Measurements from ENCODE around the gene ESYT2.
"Not testable (repeated sequence)": the region's sequence is repeated elsewhere in the genome, so short reads cannot be mapped to it uniquely, and the experiment has no call there.

ESYT2 gene

GRCh38 chr7:158850545-158851102 lies 21.3 kb upstream of the ESYT2 start:
- no peak overlapping the region for H3K9ac ChIP-seq (ENCODE audit: low read depth, low read length)
- no peaks in the 10 kb centered on the region for H3K36me3 ChIP-seq (ENCODE audit: insufficient read depth, low read depth, low read length)
- no peaks in the 10 kb centered on the region for H3K4me1 ChIP-seq (ENCODE audit: insufficient read depth, low read length)
- no peaks in the 10 kb centered on the region for H3K27me3 ChIP-seq (ENCODE audit: insufficient read depth, low read length)
- no peak overlapping the region for H3K4me3 ChIP-seq (ENCODE audit: low read length)
- H3K27ac ChIP-seq (ENCODE audit: low read length), result no peak overlapping the region
- H3K9me3 ChIP-seq (ENCODE audit: insufficient read depth, low read depth, low read length), result peaks cover 17% of the 10 kb centered on the region; the same call in 1 of the 2 replicates

GRCh38 chr7:158849768-158850544 lies 20.6 kb upstream of the ESYT2 start:
- Histone ChIP-seq H3K4me1 (ENCODE audit: insufficient read depth, low read length) (no peaks in the 10 kb centered on the region), H3K4me3 (ENCODE audit: low read length) (no peak overlapping the region), H3K27me3 (ENCODE audit: insufficient read depth, low read length) (no peaks in the 10 kb centered on the region), H3K36me3 (ENCODE audit: insufficient read depth, low read depth, low read length) (no peaks in the 10 kb centered on the region), H3K9me3 (ENCODE audit: insufficient read depth, low read depth, low read length) (peaks cover 17% of the 10 kb centered on the region; the same call in 1 of the 2 replicates), H3K9ac (ENCODE audit: low read depth, low read length) (no peak overlapping the region), H3K27ac (ENCODE audit: low read length) (no peak overlapping the region)

DNA sequence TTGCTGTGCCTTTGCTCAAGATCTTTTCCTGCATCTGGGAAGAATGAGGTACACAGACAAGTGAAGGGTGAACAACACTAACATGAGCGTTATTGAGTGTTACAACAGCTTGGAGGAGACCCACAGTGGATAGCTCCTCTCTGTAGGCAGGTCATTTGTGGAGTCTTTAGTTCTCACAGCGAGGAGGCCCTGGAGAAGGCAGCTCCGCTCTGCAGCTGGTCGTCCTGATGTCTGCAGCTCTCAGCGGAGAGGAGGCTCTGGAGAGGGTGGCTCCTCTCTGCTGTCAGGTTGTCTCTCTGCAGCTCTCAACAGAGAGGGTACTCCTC lies 20.1 kb upstream of the ESYT2 start:
- Histone ChIP-seq H3K27me3 (ENCODE audit: insufficient read depth, low read length) (no peaks in the 10 kb centered on the region), H3K4me3 (ENCODE audit: low read length) (no peak overlapping the region), H3K9ac (ENCODE audit: low read depth, low read length) (no peak overlapping the region), H3K9me3 (ENCODE audit: insufficient read depth, low read depth, low read length) (peaks cover 17% of the 10 kb centered on the region; the same call in 1 of the 2 replicates), H3K27ac (ENCODE audit: low read length) (no peak overlapping the region), H3K4me1 (ENCODE audit: insufficient read depth, low read length) (no peaks in the 10 kb centered on the region), H3K36me3 (ENCODE audit: insufficient read depth, low read depth, low read length) (no peaks in the 10 kb centered on the region)

GRCh38 chr7:158847451-158847866 lies 18.1 kb upstream of the ESYT2 start:
- H3K4me3 ChIP-seq (ENCODE audit: low read length), result no peak overlapping the region
- peaks cover 17% of the 10 kb centered on the region; the same call in 1 of the 2 replicates for H3K9me3 ChIP-seq (ENCODE audit: insufficient read depth, low read depth, low read length)
- peaks cover 7% of the 10 kb centered on the region; the same call in 1 of the 2 replicates for H3K4me1 ChIP-seq (ENCODE audit: insufficient read depth, low read length)
- no peak overlapping the region for H3K27ac ChIP-seq (ENCODE audit: low read length)
- no peaks in the 10 kb centered on the region for H3K27me3 ChIP-seq (ENCODE audit: insufficient read depth, low read length)
- no peak overlapping the region for H3K9ac ChIP-seq (ENCODE audit: low read depth, low read length)
- H3K36me3 ChIP-seq (ENCODE audit: insufficient read depth, low read depth, low read length), result no peaks in the 10 kb centered on the region

DNA sequence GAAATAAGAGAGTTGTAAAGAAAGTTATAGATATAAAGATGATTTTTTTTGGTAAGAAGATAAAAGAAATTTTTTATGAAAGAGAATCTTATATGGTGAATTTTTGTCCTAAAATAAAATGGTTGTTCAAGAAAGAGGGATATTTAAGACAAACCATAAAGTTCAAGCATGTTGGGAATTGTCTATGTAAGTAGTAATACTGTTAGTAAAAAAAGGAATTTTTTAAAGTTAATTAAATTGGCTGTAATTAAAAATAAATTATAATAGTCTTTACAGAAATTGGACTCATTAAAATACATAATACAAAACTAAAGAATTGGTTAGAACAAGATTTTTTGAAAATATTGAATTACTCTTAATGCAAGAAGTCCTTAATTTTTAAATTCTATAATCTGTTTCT lies 17.0 kb upstream of the ESYT2 start:
- H3K9me3 ChIP-seq (ENCODE audit: insufficient read depth, low read depth, low read length), result peaks cover 17% of the 10 kb centered on the region; the same call in 1 of the 2 replicates
- H3K9ac ChIP-seq (ENCODE audit: low read depth, low read length), result no peak overlapping the region
- no peaks in the 10 kb centered on the region for H3K27me3 ChIP-seq (ENCODE audit: insufficient read depth, low read length)
- no peaks in the 10 kb centered on the region for H3K36me3 ChIP-seq (ENCODE audit: insufficient read depth, low read depth, low read length)
- peaks cover 7% of the 10 kb centered on the region; the same call in 1 of the 2 replicates for H3K4me1 ChIP-seq (ENCODE audit: insufficient read depth, low read length)
- no peak overlapping the region for H3K4me3 ChIP-seq (ENCODE audit: low read length)
- no peak overlapping the region for H3K27ac ChIP-seq (ENCODE audit: low read length)

GRCh38 chr7:158843771-158844170 lies 14.5 kb upstream of the ESYT2 start:
- H3K9me3 ChIP-seq (ENCODE audit: insufficient read depth, low read depth, low read length), result peaks cover 17% of the 10 kb centered on the region; the same call in 1 of the 2 replicates
- H3K27ac ChIP-seq (ENCODE audit: low read length), result no peak overlapping the region
- H3K4me1 ChIP-seq (ENCODE audit: insufficient read depth, low read length), result peaks cover 7% of the 10 kb centered on the region; the same call in 1 of the 2 replicates
- H3K4me3 ChIP-seq (ENCODE audit: low read length), result no peak overlapping the region
- no peaks in the 10 kb centered on the region for H3K27me3 ChIP-seq (ENCODE audit: insufficient read depth, low read length)
- H3K36me3 ChIP-seq (ENCODE audit: insufficient read depth, low read depth, low read length), result no peaks in the 10 kb centered on the region
- H3K9ac ChIP-seq (ENCODE audit: low read depth, low read length), result peak overlapping the region; percentile 45; the same call in 1 of the 2 replicates

- no peaks in the 10 kb centered on the region for H3K27me3 ChIP-seq (ENCODE audit: insufficient read depth, low read length)
Measured at GRCh38 chr7:158842486-158842885, 13.2 kb upstream of the ESYT2 start.

DNA sequence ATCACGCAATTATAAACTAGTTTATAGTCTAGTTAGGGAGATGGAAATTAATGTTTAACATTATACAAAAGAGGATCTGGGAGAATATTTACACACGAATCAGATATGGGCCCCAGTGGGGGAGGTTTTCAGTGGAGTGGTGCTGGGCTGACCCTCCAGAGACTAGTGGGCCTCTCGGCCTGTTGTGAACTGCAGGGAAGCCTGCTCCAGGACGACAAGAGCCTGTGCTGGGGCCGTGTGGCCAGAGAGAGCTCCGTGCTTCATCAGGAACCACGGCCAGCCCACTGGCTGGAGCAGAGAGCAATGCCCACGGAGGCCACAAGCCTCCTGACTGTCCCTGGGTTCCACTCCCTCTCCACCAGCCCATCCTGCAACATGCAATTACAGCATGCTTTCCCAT lies 11.3 kb upstream of the ESYT2 start:
- H3K9ac ChIP-seq (ENCODE audit: low read depth, low read length), result no peak overlapping the region
- H3K36me3 ChIP-seq (ENCODE audit: insufficient read depth, low read depth, low read length), result no peaks in the 10 kb centered on the region
- no peaks in the 10 kb centered on the region for H3K27me3 ChIP-seq (ENCODE audit: insufficient read depth, low read length)
- peaks cover 7% of the 10 kb centered on the region; the same call in 1 of the 2 replicates for H3K4me1 ChIP-seq (ENCODE audit: insufficient read depth, low read length)
- H3K4me3 ChIP-seq (ENCODE audit: low read length), result no peak overlapping the region
- H3K9me3 ChIP-seq (ENCODE audit: insufficient read depth, low read depth, low read length), result no peaks in the 10 kb centered on the region
- no peak overlapping the region for H3K27ac ChIP-seq (ENCODE audit: low read length)

More at GRCh38 chr7:158842486-158842885, 13.2 kb upstream of the ESYT2 start:
- Histone ChIP-seq H3K9ac (ENCODE audit: low read depth, low read length) (no peak overlapping the region), H3K9me3 (ENCODE audit: insufficient read depth, low read depth, low read length) (peaks cover 11% of the 10 kb centered on the region; the same call in 1 of the 2 replicates), H3K4me1 (ENCODE audit: insufficient read depth, low read length) (peaks cover 7% of the 10 kb centered on the region; the same call in 1 of the 2 replicates), H3K27ac (ENCODE audit: low read length) (no peak overlapping the region), H3K4me3 (ENCODE audit: low read length) (no peak overlapping the region), H3K36me3 (ENCODE audit: insufficient read depth, low read depth, low read length) (no peaks in the 10 kb centered on the region)

GRCh38 chr7:158839177-158839576 lies 9.9 kb upstream of the ESYT2 start:
- not testable (repeated sequence) for H3K4me1 ChIP-seq (ENCODE audit: insufficient read depth, low read length); H3K36me3 ChIP-seq (ENCODE audit: insufficient read depth, low read depth, low read length); H3K4me3 ChIP-seq (ENCODE audit: low read length); H3K27me3 ChIP-seq (ENCODE audit: insufficient read depth, low read length); H3K9ac ChIP-seq (ENCODE audit: low read depth, low read length); H3K9me3 ChIP-seq (ENCODE audit: insufficient read depth, low read depth, low read length); H3K27ac ChIP-seq (ENCODE audit: low read length)

- H3K36me3 ChIP-seq (ENCODE audit: insufficient read depth, low read depth, low read length), result no peaks in the 10 kb centered on the region
- H3K27me3 ChIP-seq (ENCODE audit: insufficient read depth, low read length), result no peaks in the 10 kb centered on the region
- H3K4me3 ChIP-seq (ENCODE audit: low read length), result no peak overlapping the region
- no peaks in the 10 kb centered on the region for H3K9me3 ChIP-seq (ENCODE audit: insufficient read depth, low read depth, low read length)
- H3K4me1 ChIP-seq (ENCODE audit: insufficient read depth, low read length), result no peaks in the 10 kb centered on the region
- no peak overlapping the region for H3K9ac ChIP-seq (ENCODE audit: low read depth, low read length)
- H3K27ac ChIP-seq (ENCODE audit: low read length), result no peak overlapping the region
Measured at GRCh38 chr7:158837790-158838637, 8.7 kb upstream of the ESYT2 start.

- H3K4me3 ChIP-seq (ENCODE audit: low read length), result no peak overlapping the region
- no peak overlapping the region for H3K27ac ChIP-seq (ENCODE audit: low read length)
- no peaks in the 10 kb centered on the region for H3K9me3 ChIP-seq (ENCODE audit: insufficient read depth, low read depth, low read length)
- no peak overlapping the region for H3K9ac ChIP-seq (ENCODE audit: low read depth, low read length)
- no peaks in the 10 kb centered on the region for H3K36me3 ChIP-seq (ENCODE audit: insufficient read depth, low read depth, low read length)
- H3K27me3 ChIP-seq (ENCODE audit: insufficient read depth, low read length), result peaks cover 1% of the 10 kb centered on the region; the same call in 1 of the 2 replicates
- H3K4me1 ChIP-seq (ENCODE audit: insufficient read depth, low read length), result no peaks in the 10 kb centered on the region
Measured at GRCh38 chr7:158836692-158837091, 7.4 kb upstream of the ESYT2 start.
